K562 (cell line): ENCODE results near the gene SERINC3. TPM values are rescaled to one million over a fixed set of nuclear protein-coding genes. Genes with fewer than 3 reads are reported as not detected.

Source experiments
- ATAC-seq: fragments of 200-7000 bp; cut with Tn5 transposase; 3 replicates; pipeline ENCODE4 v1.9.1; 2020; ENCODE audit warnings: moderate library complexity
- BruUV-seq: library from RNA; stranded (reverse); fragments of 400-500 nt; replicated peaks from 2 replicates; lab custom pipeline; 2021; lab: Mats Ljungman, UMichigan
- CTCF ChIA-PET: fragments of 300-600 bp; formaldehyde crosslinking; extraction: SDS; loops from one replicate; lab custom pipeline; 2021; ENCODE audit warnings: low intra/inter-chr PET ratio; lab: Yijun Ruan, JAX
- POLR2A ChIA-PET: fragments of 300-600, 350-650 bp; sonication (Branson Sonifier 250); formaldehyde crosslinking; extraction: SDS; loops from one replicate; lab custom pipeline; 2021; ENCODE audit warnings: antibody characterized with exemption, inconsistent platforms; lab: Yijun Ruan, JAX
- DNase-seq, 4 experiments: peaks; one replicate each; pipeline versions ENCODE4 v3.0.0 to v3.0.0-alpha.2; 2011 to 2018; ENCODE audit warnings: low spot score in 3 of 4, mixed read lengths in 3 of 4; ENCODE audit errors: extremely low read depth in 1 of 4
- FAIRE-seq: peaks from 2 replicates; lab custom pipeline; 2011; peaks lifted over from hg19 to GRCh38; lab: Jason Lieb, UNC
- H2AFZ ChIP-seq: 2 replicates; pipeline ENCODE4 v1.6.0; 2011; ENCODE audit warnings: low read depth, low read length, control low read depth, inconsistent platforms
- H3K27ac ChIP-seq: fragments of 200-600 bp; 3 replicates; pipeline ENCODE4 v1.8.0; 2011; ENCODE audit warnings: low read depth, mild to moderate bottlenecking, control low read depth, inconsistent platforms, low read length, moderate library complexity, mixed read lengths; ENCODE audit errors: extremely low read depth
- H3K27me3 ChIP-seq, 2 experiments: fragments of 300-600 bp in 1 of 2; 2 replicates in 1 of 2; 3 replicates in 1 of 2; pipeline versions ENCODE4 v1.6.0 to v1.8.0; 2011; ENCODE audit warnings: inconsistent platforms in 2 of 2, low read length in 2 of 2, mild to moderate bottlenecking in 1 of 2, mixed read lengths in 1 of 2, moderate library complexity in 1 of 2; ENCODE audit not compliant: control insufficient read depth in 2 of 2, insufficient read depth in 2 of 2
- H3K36me3 ChIP-seq: fragments of 300-600 bp; 3 replicates; pipeline ENCODE4 v1.8.0; 2011; ENCODE audit warnings: mild to moderate bottlenecking, low read length, inconsistent platforms; ENCODE audit not compliant: control insufficient read depth, insufficient read depth
- H3K4me1 ChIP-seq, 2 experiments: fragments of 200-600 bp in 1 of 2; replicated peaks in 1 of 2; 2 replicates in 1 of 2; 3 replicates in 1 of 2; pipeline versions ENCODE4 v1.5.1 to v1.8.0; 2011; ENCODE audit warnings: inconsistent platforms in 2 of 2, low read length in 2 of 2, mild to moderate bottlenecking in 1 of 2, mixed read lengths in 1 of 2, moderate library complexity in 1 of 2; ENCODE audit not compliant: control insufficient read depth in 2 of 2, insufficient read depth in 2 of 2
- H3K4me2 ChIP-seq: 2 replicates; pipeline ENCODE4 v1.6.1; 2011; ENCODE audit warnings: low read length, control low read depth, inconsistent platforms, mixed read lengths; ENCODE audit not compliant: insufficient read depth
- H3K4me3 ChIP-seq: fragments of 200-600 bp; sonication (generic), shearing (Covaris generic); 2 replicates; pipeline ENCODE4 v1.5.1; 2016; ENCODE audit warnings: control low read depth, inconsistent platforms
- H3K79me2 ChIP-seq: fragments of 200-600 bp; 3 replicates; pipeline ENCODE4 v1.8.0; 2011; ENCODE audit warnings: low read length, inconsistent platforms; ENCODE audit not compliant: control insufficient read depth, insufficient read depth
- H3K9ac ChIP-seq, 2 experiments: 2 replicates each; pipeline versions ENCODE4 v1.6.0 to v1.6.1; 2011; ENCODE audit warnings: low read depth in 2 of 2, low read length in 2 of 2, control low read depth in 1 of 2, inconsistent platforms in 1 of 2, mild to moderate bottlenecking in 1 of 2, mixed read lengths in 1 of 2; ENCODE audit not compliant: insufficient read depth in 1 of 2
- H3K9me1 ChIP-seq: one replicate; pipeline ENCODE4 v1.6.0; 2011; ENCODE audit warnings: inconsistent platforms, mild to moderate bottlenecking, low read length, moderate library complexity; ENCODE audit not compliant: control insufficient read depth, insufficient read depth
- H3K9me3 ChIP-seq: replicated peaks from 2 replicates; pipeline ENCODE4 v1.5.1; 2011; ENCODE audit warnings: low read depth, low read length, inconsistent platforms; ENCODE audit not compliant: control insufficient read depth, insufficient read depth
- H4K20me1 ChIP-seq: replicated peaks from 2 replicates; pipeline ENCODE4 v1.6.1; 2011; ENCODE audit warnings: low read length, inconsistent platforms, mixed read lengths; ENCODE audit not compliant: control insufficient read depth, insufficient read depth
- FOS ChIP-seq: IDR thresholded peaks from 3 replicates; pipeline ENCODE4 v1.6.1; 2011; ENCODE audit not compliant: insufficient read length; ENCODE audit errors: extremely low read depth
- HNRNPLL ChIP-seq: fragments of 200-400 bp; formaldehyde crosslinking; IDR thresholded peaks from 2 replicates; pipeline ENCODE4 v1.6.1; 2017; ENCODE audit warnings: low read length, low read depth, mild to moderate bottlenecking; ENCODE audit not compliant: poor library complexity, severe bottlenecking
- LEF1 ChIP-seq: fragments of 450-650 bp; IDR thresholded peaks from 2 replicates; pipeline ENCODE4 v1.6.1; 2016; ENCODE audit warnings: mild to moderate bottlenecking
- NFIX ChIP-seq: fragments of 250-450 bp; sonication (Bioruptor Pico); IDR thresholded peaks from 2 replicates; pipeline ENCODE4 v1.4.0; 2020; ENCODE audit warnings: low read depth, mild to moderate bottlenecking, moderate library complexity
- SP2 ChIP-seq: IDR thresholded peaks from 2 replicates; pipeline ENCODE4 v1.6.1; 2011; ENCODE audit warnings: mild to moderate bottlenecking, low read depth, low read length, moderate library complexity; ENCODE audit not compliant: poor library complexity, severe bottlenecking; ENCODE audit errors: extremely low read depth
- ZBTB1 ChIP-seq: sonication (generic); formaldehyde crosslinking; IDR thresholded peaks from 2 replicates; pipeline ENCODE4 v1.8.1; 2023; ENCODE audit warnings: missing genetic modification reagents, low read depth, mild to moderate bottlenecking, borderline replicate concordance
- ZFX ChIP-seq: sonication (generic); formaldehyde crosslinking; IDR thresholded peaks from 2 replicates; pipeline ENCODE4 v1.8.0; 2022; ENCODE audit warnings: mild to moderate bottlenecking, missing genetic modification reagents, moderate library complexity
- in situ Hi-C: fragments of 300-500 bp; cut with MboI; formaldehyde crosslinking; loops from 4 replicates; pipeline ENCODE4 v1.15.0; 2018; ENCODE audit warnings: inconsistent platforms, mixed read lengths
- intact Hi-C: fragments of 100-400 bp; cut with micrococcal nuclease; formaldehyde crosslinking; loops from 2 replicates; pipeline ENCODE4 v1.14.2; 2022
- polyA plus RNA-seq, 8 experiments: library from polyadenylated mRNA; depleted of rRNA in 4 of 8; stranded (reverse) in 5 of 8; unstranded in 3 of 8; fragments of >200 nt; fragmentation: Nextera tagmentation in 2 of 8; fragmentation: Illumina TruSeq in 1 of 8; extraction: Ambion mirVana in 2 of 8; extraction: Trizol in 1 of 8; gene quantifications; 2 replicates each; pipeline versions ENCODE4 v1.2.1 to v1.2.3, GENCODE V29; 2011 to 2014; ENCODE audit warnings: inconsistent platforms in 1 of 8, missing spikeins in 1 of 8
- total RNA-seq, 7 experiments: library from RNA; depleted of rRNA in 6 of 7; stranded (reverse); fragments of >200 nt in 6 of 7; fragmentation: Illumina TruSeq in 2 of 7; extraction: Trizol in 2 of 7; gene quantifications; 2 replicates each; pipeline versions ENCODE4 v1.2.1 to v1.2.3, GENCODE V29; 2011 to 2021; ENCODE audit warnings: low replicate concordance in 1 of 7
- TF ChIP-seq, protein P1 (sequence below), 2 experiments: fragments of 450-650 bp; conservative IDR thresholded peaks; 2 replicates each; pipeline ENCODE4 v1.6.1; 2017; ENCODE audit warnings: mild to moderate bottlenecking in 2 of 2, moderate library complexity in 2 of 2
- TF ChIP-seq, protein P2 (sequence below): fragments of 200-600 bp; sonication (generic); IDR thresholded peaks from one replicate; pipeline ENCODE4 v1.6.1; 2012; ENCODE audit warnings: mild to moderate bottlenecking, low read depth, low read length, inconsistent platforms

Gene SERINC3
- total and polyA plus RNA-seq, 9 of the 15 experiments (the other 6 are each of a cell fraction or from before 2014, with no cell fraction given) = 24.7 to 107 (median 48.8) TPM

GRCh38 chr20:44559302-44559701, 37.4 kb upstream of the SERINC3 start:
- ChIA-PET POLR2A (no interaction called here), CTCF (no interaction called here)
- Histone ChIP-seq H3K27ac (no peak overlapping the region), H3K36me3 (no peaks in the 10 kb centered on the region), H3K4me1 (no peaks in the 10 kb centered on the region), H3K9ac (no peak overlapping the region), H3K27me3 (no peaks in the 10 kb centered on the region), H2AFZ (no peak overlapping the region), H3K4me2 (no peak overlapping the region), H4K20me1 (no peaks in the 10 kb centered on the region), H3K9me1 (no peaks in the 10 kb centered on the region), H3K4me3 (no peak overlapping the region), H3K9me3 (no peaks in the 10 kb centered on the region), H3K79me2 (no peaks in the 10 kb centered on the region)
- ATAC-seq (no peak), DNase-seq (no peak), FAIRE-seq (no peak)
- intact Hi-C loops (no loop called here), in situ Hi-C loops (no loop called here)
- BruUV-seq = no TSS peak
- no peak for TF ChIP-seq LEF1
- TF ChIP-seq ZFX = no peak
- TF ChIP-seq NFIX (CRISPR knock-in tag) = no peak
- TF ChIP-seq SP2 = no peak
- no peak for TF ChIP-seq ZBTB1 (CRISPR knock-in tag)
- TF ChIP-seq, protein P1, sequence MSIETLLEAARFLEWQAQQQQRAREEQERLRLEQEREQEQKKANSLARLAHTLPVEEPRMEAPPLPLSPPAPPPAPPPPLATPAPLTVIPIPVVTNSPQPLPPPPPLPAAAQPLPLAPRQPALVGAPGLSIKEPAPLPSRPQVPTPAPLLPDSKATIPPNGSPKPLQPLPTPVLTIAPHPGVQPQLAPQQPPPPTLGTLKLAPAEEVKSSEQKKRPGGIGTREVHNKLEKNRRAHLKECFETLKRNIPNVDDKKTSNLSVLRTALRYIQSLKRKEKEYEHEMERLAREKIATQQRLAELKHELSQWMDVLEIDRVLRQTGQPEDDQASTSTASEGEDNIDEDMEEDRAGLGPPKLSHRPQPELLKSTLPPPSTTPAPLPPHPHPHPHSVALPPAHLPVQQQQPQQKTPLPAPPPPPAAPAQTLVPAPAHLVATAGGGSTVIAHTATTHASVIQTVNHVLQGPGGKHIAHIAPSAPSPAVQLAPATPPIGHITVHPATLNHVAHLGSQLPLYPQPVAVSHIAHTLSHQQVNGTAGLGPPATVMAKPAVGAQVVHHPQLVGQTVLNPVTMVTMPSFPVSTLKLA (conservative IDR thresholded peaks at IDR 0.05) = no peak
- no peak for TF ChIP-seq HNRNPLL
- no peak for TF ChIP-seq FOS
- TF ChIP-seq, protein P2, sequence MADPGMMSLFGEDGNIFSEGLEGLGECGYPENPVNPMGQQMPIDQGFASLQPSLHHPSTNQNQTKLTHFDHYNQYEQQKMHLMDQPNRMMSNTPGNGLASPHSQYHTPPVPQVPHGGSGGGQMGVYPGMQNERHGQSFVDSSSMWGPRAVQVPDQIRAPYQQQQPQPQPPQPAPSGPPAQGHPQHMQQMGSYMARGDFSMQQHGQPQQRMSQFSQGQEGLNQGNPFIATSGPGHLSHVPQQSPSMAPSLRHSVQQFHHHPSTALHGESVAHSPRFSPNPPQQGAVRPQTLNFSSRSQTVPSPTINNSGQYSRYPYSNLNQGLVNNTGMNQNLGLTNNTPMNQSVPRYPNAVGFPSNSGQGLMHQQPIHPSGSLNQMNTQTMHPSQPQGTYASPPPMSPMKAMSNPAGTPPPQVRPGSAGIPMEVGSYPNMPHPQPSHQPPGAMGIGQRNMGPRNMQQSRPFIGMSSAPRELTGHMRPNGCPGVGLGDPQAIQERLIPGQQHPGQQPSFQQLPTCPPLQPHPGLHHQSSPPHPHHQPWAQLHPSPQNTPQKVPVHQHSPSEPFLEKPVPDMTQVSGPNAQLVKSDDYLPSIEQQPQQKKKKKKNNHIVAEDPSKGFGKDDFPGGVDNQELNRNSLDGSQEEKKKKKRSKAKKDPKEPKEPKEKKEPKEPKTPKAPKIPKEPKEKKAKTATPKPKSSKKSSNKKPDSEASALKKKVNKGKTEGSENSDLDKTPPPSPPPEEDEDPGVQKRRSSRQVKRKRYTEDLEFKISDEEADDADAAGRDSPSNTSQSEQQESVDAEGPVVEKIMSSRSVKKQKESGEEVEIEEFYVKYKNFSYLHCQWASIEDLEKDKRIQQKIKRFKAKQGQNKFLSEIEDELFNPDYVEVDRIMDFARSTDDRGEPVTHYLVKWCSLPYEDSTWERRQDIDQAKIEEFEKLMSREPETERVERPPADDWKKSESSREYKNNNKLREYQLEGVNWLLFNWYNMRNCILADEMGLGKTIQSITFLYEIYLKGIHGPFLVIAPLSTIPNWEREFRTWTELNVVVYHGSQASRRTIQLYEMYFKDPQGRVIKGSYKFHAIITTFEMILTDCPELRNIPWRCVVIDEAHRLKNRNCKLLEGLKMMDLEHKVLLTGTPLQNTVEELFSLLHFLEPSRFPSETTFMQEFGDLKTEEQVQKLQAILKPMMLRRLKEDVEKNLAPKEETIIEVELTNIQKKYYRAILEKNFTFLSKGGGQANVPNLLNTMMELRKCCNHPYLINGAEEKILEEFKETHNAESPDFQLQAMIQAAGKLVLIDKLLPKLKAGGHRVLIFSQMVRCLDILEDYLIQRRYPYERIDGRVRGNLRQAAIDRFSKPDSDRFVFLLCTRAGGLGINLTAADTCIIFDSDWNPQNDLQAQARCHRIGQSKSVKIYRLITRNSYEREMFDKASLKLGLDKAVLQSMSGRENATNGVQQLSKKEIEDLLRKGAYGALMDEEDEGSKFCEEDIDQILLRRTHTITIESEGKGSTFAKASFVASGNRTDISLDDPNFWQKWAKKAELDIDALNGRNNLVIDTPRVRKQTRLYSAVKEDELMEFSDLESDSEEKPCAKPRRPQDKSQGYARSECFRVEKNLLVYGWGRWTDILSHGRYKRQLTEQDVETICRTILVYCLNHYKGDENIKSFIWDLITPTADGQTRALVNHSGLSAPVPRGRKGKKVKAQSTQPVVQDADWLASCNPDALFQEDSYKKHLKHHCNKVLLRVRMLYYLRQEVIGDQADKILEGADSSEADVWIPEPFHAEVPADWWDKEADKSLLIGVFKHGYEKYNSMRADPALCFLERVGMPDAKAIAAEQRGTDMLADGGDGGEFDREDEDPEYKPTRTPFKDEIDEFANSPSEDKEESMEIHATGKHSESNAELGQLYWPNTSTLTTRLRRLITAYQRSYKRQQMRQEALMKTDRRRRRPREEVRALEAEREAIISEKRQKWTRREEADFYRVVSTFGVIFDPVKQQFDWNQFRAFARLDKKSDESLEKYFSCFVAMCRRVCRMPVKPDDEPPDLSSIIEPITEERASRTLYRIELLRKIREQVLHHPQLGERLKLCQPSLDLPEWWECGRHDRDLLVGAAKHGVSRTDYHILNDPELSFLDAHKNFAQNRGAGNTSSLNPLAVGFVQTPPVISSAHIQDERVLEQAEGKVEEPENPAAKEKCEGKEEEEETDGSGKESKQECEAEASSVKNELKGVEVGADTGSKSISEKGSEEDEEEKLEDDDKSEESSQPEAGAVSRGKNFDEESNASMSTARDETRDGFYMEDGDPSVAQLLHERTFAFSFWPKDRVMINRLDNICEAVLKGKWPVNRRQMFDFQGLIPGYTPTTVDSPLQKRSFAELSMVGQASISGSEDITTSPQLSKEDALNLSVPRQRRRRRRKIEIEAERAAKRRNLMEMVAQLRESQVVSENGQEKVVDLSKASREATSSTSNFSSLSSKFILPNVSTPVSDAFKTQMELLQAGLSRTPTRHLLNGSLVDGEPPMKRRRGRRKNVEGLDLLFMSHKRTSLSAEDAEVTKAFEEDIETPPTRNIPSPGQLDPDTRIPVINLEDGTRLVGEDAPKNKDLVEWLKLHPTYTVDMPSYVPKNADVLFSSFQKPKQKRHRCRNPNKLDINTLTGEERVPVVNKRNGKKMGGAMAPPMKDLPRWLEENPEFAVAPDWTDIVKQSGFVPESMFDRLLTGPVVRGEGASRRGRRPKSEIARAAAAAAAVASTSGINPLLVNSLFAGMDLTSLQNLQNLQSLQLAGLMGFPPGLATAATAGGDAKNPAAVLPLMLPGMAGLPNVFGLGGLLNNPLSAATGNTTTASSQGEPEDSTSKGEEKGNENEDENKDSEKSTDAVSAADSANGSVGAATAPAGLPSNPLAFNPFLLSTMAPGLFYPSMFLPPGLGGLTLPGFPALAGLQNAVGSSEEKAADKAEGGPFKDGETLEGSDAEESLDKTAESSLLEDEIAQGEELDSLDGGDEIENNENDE = no peak
